Activated naive CD8-positive, alpha-beta T cell treated with anti-CD3 and anti-CD28 coated beads, Interleukin-2, amount 50 U/mL, for 24 hours (primary cell): ENCODE data around the gene GPBAR1.

Experiments used
- ATAC-seq: fragments of 150-1000 bp; cut with Tn5 transposase; one replicate; pipeline ENCODE4 v1.10.0; 2021
- DNase-seq: peaks from one replicate; pipeline ENCODE4 v3.0.0; 2021
- H3K27ac Mint-ChIP-seq: one replicate; pipeline ENCODE4 v1.8.0; 2021; ENCODE audit warnings: mild to moderate bottlenecking, mixed read lengths
- H3K27me3 Mint-ChIP-seq: one replicate; pipeline ENCODE4 v1.8.0; 2021; ENCODE audit warnings: mixed read lengths
- H3K36me3 Mint-ChIP-seq: one replicate; pipeline ENCODE4 v1.8.0; 2021; ENCODE audit warnings: low read depth, mixed read lengths
- H3K4me1 Mint-ChIP-seq: one replicate; pipeline ENCODE4 v1.8.0; 2021; ENCODE audit warnings: mixed read lengths
- H3K4me3 Mint-ChIP-seq: one replicate; pipeline ENCODE4 v1.8.0; 2021; ENCODE audit warnings: mild to moderate bottlenecking, moderate library complexity, mixed read lengths
- H3K9me3 Mint-ChIP-seq: one replicate; pipeline ENCODE4 v1.8.0; 2021; ENCODE audit warnings: mixed read lengths

GPBAR1 gene

GRCh38 chr2:218260742-218261422 lies at the start of gene GPBAR1:
Gene GPBAR1, plus strand, starts transcription at chr2:218261015. Its CDS starts 1,710 bp downstream, at chr2:218262725.
- Mint-ChIP-seq H3K36me3 (peaks cover 10% of the 10 kb centered on the region), H3K4me1 (peaks cover 47% of the 10 kb centered on the region), H3K4me3 (no peak within 1 kb of the TSS), H3K9me3 (no peaks in the 10 kb centered on the region), H3K27ac (no peak within 1 kb of the TSS), H3K27me3 (no peaks in the 10 kb centered on the region)
- DNase-seq (no peak), ATAC-seq (no peak)

GRCh38 chr2:218214116-218214515 lies 46.7 kb upstream of the GPBAR1 start:
- DNase-seq (no peak), ATAC-seq (no peak)
- H3K4me1 Mint-ChIP-seq = peaks cover 14% of the 10 kb centered on the region
- peaks cover 7% of the 10 kb centered on the region for H3K9me3 Mint-ChIP-seq
- peaks cover 20% of the 10 kb centered on the region for H3K36me3 Mint-ChIP-seq
- no peak overlapping the region for H3K27ac Mint-ChIP-seq
- no peak overlapping the region for H3K4me3 Mint-ChIP-seq
- peaks cover 2% of the 10 kb centered on the region for H3K27me3 Mint-ChIP-seq

- Mint-ChIP-seq H3K4me3 (peak overlapping the region; percentile 90), H3K36me3 (peaks cover 36% of the 10 kb centered on the region), H3K4me1 (peaks cover 35% of the 10 kb centered on the region), H3K27me3 (peaks cover 2% of the 10 kb centered on the region), H3K9me3 (no peaks in the 10 kb centered on the region), H3K27ac (peak overlapping the region; percentile 93)
- ATAC-seq (no peak), DNase-seq (no peak)
Measured at GRCh38 chr2:218216336-218216673, 44.5 kb upstream of the GPBAR1 start.

GRCh38 chr2:218216674-218217359 lies 44.0 kb upstream of the GPBAR1 start, which contains the start of gene ARPC2:
Gene ARPC2, plus strand, starts transcription at chr2:218217189. Its CDS starts 282 bp downstream, at chr2:218217471.
- ATAC-seq = peak; percentile 74
- H3K4me3 Mint-ChIP-seq = peak within 1 kb of the TSS; percentile 90
- no peaks in the 10 kb centered on the region for H3K9me3 Mint-ChIP-seq
- H3K27ac Mint-ChIP-seq = peak within 1 kb of the TSS; percentile 93
- peaks cover 40% of the 10 kb centered on the region for H3K4me1 Mint-ChIP-seq
- H3K36me3 Mint-ChIP-seq = peaks cover 41% of the 10 kb centered on the region
- DNase-seq = peak; percentile 98
- H3K27me3 Mint-ChIP-seq = peaks cover 2% of the 10 kb centered on the region

GRCh38 chr2:218217360-218218267 lies 43.2 kb upstream of the GPBAR1 start:
- peaks cover 47% of the 10 kb centered on the region for H3K36me3 Mint-ChIP-seq

GRCh38 chr2:218218268-218219185 lies 42.3 kb upstream of the GPBAR1 start:
- ATAC-seq = peak; percentile 29
- Mint-ChIP-seq H3K27ac (peak overlapping the region; percentile 93), H3K4me1 (peaks cover 57% of the 10 kb centered on the region), H3K9me3 (no peaks in the 10 kb centered on the region), H3K27me3 (peaks cover 2% of the 10 kb centered on the region), H3K4me3 (peak overlapping the region; percentile 90), H3K36me3 (peaks cover 56% of the 10 kb centered on the region)
- no peak for DNase-seq

More at GRCh38 chr2:218217360-218218267, 43.2 kb upstream of the GPBAR1 start:
- peak overlapping the region; percentile 90 for H3K4me3 Mint-ChIP-seq
- no peaks in the 10 kb centered on the region for H3K9me3 Mint-ChIP-seq
- H3K27me3 Mint-ChIP-seq = peaks cover 2% of the 10 kb centered on the region
- peak overlapping the region; percentile 93 for H3K27ac Mint-ChIP-seq
- peak; percentile 71 for ATAC-seq
- peak; percentile 82 for DNase-seq
- peaks cover 48% of the 10 kb centered on the region for H3K4me1 Mint-ChIP-seq

- Mint-ChIP-seq H3K9me3 (no peaks in the 10 kb centered on the region), H3K27ac (peak overlapping the region; percentile 93), H3K27me3 (peaks cover 2% of the 10 kb centered on the region), H3K36me3 (peaks cover 70% of the 10 kb centered on the region), H3K4me1 (peaks cover 71% of the 10 kb centered on the region), H3K4me3 (peak overlapping the region; percentile 90)
- no peak for DNase-seq
- no peak for ATAC-seq
Measured at GRCh38 chr2:218219934-218220333, 40.9 kb upstream of the GPBAR1 start.

GRCh38 chr2:218221000-218221399 lies 39.8 kb upstream of the GPBAR1 start:
- no peak for DNase-seq
- H3K36me3 Mint-ChIP-seq = peaks cover 80% of the 10 kb centered on the region
- H3K27ac Mint-ChIP-seq = peak overlapping the region; percentile 93
- no peaks in the 10 kb centered on the region for H3K9me3 Mint-ChIP-seq
- H3K27me3 Mint-ChIP-seq = peaks cover 2% of the 10 kb centered on the region
- no peak for ATAC-seq
- H3K4me1 Mint-ChIP-seq = peaks cover 80% of the 10 kb centered on the region
- peak overlapping the region; percentile 90 for H3K4me3 Mint-ChIP-seq

- H3K4me3 Mint-ChIP-seq = peak overlapping the region; percentile 90
- H3K27me3 Mint-ChIP-seq = no peaks in the 10 kb centered on the region
- no peaks in the 10 kb centered on the region for H3K9me3 Mint-ChIP-seq
- H3K36me3 Mint-ChIP-seq = peaks cover 94% of the 10 kb centered on the region
- H3K27ac Mint-ChIP-seq = peak overlapping the region; percentile 93
- DNase-seq = no peak
- peak; percentile 72 for ATAC-seq
- H3K4me1 Mint-ChIP-seq = peaks cover 90% of the 10 kb centered on the region
Measured at GRCh38 chr2:218223046-218223445, 37.8 kb upstream of the GPBAR1 start.

GRCh38 chr2:218224186-218224585 lies 36.6 kb upstream of the GPBAR1 start:
- Mint-ChIP-seq H3K4me1 (peaks cover 98% of the 10 kb centered on the region), H3K36me3 (peaks cover 94% of the 10 kb centered on the region), H3K27me3 (no peaks in the 10 kb centered on the region), H3K27ac (peak overlapping the region; percentile 93), H3K4me3 (peak overlapping the region; percentile 90), H3K9me3 (no peaks in the 10 kb centered on the region)
- no peak for ATAC-seq
- DNase-seq = no peak

- peaks cover 91% of the 10 kb centered on the region for H3K36me3 Mint-ChIP-seq
- no peaks in the 10 kb centered on the region for H3K9me3 Mint-ChIP-seq
- peak overlapping the region; percentile 93 for H3K27ac Mint-ChIP-seq
- H3K4me3 Mint-ChIP-seq = peak overlapping the region; percentile 21
- H3K4me1 Mint-ChIP-seq = peaks cover 96% of the 10 kb centered on the region
- ATAC-seq (no peak), DNase-seq (no peak)
- H3K27me3 Mint-ChIP-seq = no peaks in the 10 kb centered on the region
Measured at GRCh38 chr2:218226903-218227302, 33.9 kb upstream of the GPBAR1 start.

- no peaks in the 10 kb centered on the region for H3K27me3 Mint-ChIP-seq
- H3K4me3 Mint-ChIP-seq = peak overlapping the region; percentile 61
- peak overlapping the region; percentile 93 for H3K27ac Mint-ChIP-seq
- DNase-seq = no peak
- no peaks in the 10 kb centered on the region for H3K9me3 Mint-ChIP-seq
- H3K4me1 Mint-ChIP-seq = peaks cover 84% of the 10 kb centered on the region
- peaks cover 90% of the 10 kb centered on the region for H3K36me3 Mint-ChIP-seq
- no peak for ATAC-seq
Measured at GRCh38 chr2:218228366-218229090, 32.3 kb upstream of the GPBAR1 start.

GRCh38 chr2:218229239-218229638 lies 31.6 kb upstream of the GPBAR1 start:
- Mint-ChIP-seq H3K36me3 (peaks cover 90% of the 10 kb centered on the region), H3K4me3 (peak overlapping the region; percentile 61), H3K27me3 (no peaks in the 10 kb centered on the region), H3K27ac (peak overlapping the region; percentile 93), H3K4me1 (peaks cover 83% of the 10 kb centered on the region), H3K9me3 (no peaks in the 10 kb centered on the region)
- peak; percentile 81 for ATAC-seq
- peak; percentile 26 for DNase-seq
